ENCODE measurements around the gene MIOX. TPM values are rescaled to one million over a fixed set of nuclear protein-coding genes. Genes with fewer than 3 reads are reported as not detected.

The MIOX gene
- total RNA-seq, 1 experiment from 2014 or later = 0.39 TPM

DNA sequence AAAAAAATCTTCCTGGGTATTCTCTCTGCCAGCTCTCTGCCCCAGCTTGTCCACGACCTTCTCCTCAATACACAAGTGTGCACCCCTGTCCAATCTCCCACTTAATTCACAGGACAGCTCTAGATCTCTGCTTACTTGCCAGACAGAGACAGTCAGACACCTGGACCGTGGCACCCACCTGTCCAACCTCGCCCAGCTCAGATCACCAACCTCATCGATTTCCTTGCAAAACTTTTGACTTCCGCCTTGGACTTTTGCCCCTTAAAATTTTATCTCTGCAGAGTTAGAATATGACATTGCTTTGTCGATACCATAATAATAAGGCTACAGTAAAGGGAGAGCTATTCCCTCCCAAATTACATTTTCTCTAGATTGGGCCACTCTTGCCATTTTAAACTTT, 10.4 kb downstream of the MIOX start:
- no peak overlapping the region for H3K27ac ChIP-seq (ENCODE audit: low read depth, low read length)
- no peak overlapping the region for H3K9ac ChIP-seq (ENCODE audit: low read length)
- H3K27me3 ChIP-seq (ENCODE audit: insufficient read depth, low read length) = no peaks in the 10 kb centered on the region
- no peaks in the 10 kb centered on the region for H4K20me1 ChIP-seq (ENCODE audit: insufficient read depth)
- H3K9me3 ChIP-seq (ENCODE audit: control insufficient read depth in 1 of 2, insufficient read depth in 1 of 2, low read depth in 1 of 2, low read length in 2 of 2) = no peaks in the 10 kb centered on the region
- no peak overlapping the region for H2AFZ ChIP-seq (ENCODE audit: low read depth, low read length, poor library complexity, severe bottlenecking)
- H3K79me2 ChIP-seq (ENCODE audit: insufficient read depth, low read length) = no peaks in the 10 kb centered on the region
- ChIA-PET RAD21 (ENCODE audit: low non-redundant PET in 1 of 2, low total read pairs in 2 of 2, uncharacterized antibody in 2 of 2, unreplicated experiment in 2 of 2) (no interaction called here), POLR2A (no interaction called here), CTCF (interaction anchor here (1.0 to 2.5 kb wide), 5 partner anchors 24 to 221 kb away, joined by 3 to 9 read pairs (median 6); partner anchors contain the start of gene SCO2)
- TF ChIP-seq YY1 (IDR thresholded peaks at IDR 0.05; ENCODE audit: extremely low read depth, insufficient replicate concordance, low read depth, low read length) (no peak), ZNF274 (IDR thresholded peaks at IDR 0.05; ENCODE audit: low read depth, low read length) (no peak), EZH2phosphoT487 (IDR thresholded peaks at IDR 0.05; ENCODE audit: borderline replicate concordance) (no peak), POLR2A (IDR thresholded peaks at IDR 0.05; ENCODE audit: borderline replicate concordance, extremely low read depth, insufficient read depth, insufficient read length) (no peak), ZFX (IDR thresholded peaks at IDR 0.05) (no peak), SP1 (IDR thresholded peaks at IDR 0.05; ENCODE audit: low read depth) (no peak), CEBPB (IDR thresholded peaks at IDR 0.05; ENCODE audit: low read depth) (no peak), POLR2AphosphoS5 (IDR thresholded peaks at IDR 0.05; ENCODE audit: low read depth, low read length) (no peak), TCF7L2 (IDR thresholded peaks at IDR 0.05; ENCODE audit: borderline replicate concordance, extremely low read depth, insufficient read depth, insufficient read length) (no peak)
- no TSS peak for BruUV-seq (replicated peaks)
- intact Hi-C loops (cut with micrococcal nuclease) = loop anchor here (5.0 kb wide), 1 partner anchor 245 kb away; the partner anchor contains the start of gene HDAC10
- H3K36me3 ChIP-seq (ENCODE audit: control insufficient read depth in 1 of 2, insufficient read depth in 2 of 2, low read length in 2 of 2) = no peaks in the 10 kb centered on the region
- no peak overlapping the region for H3K4me3 ChIP-seq (replicated peaks in 1 of 2; ENCODE audit: low read depth in 1 of 2, low read length in 2 of 2)
- H3K4me1 ChIP-seq (ENCODE audit: control insufficient read depth in 1 of 2, insufficient read depth in 2 of 2, low read length in 2 of 2) = peaks cover 4 to 8% of the 10 kb centered on the region in 2 experiments; a peak in 3 of 4 replicates
- DNase-seq (ENCODE audit: low read depth, low spot score) (no peak), ATAC-seq (no peak)
- no peak overlapping the region for H3K4me2 ChIP-seq (ENCODE audit: low read length)
- no peaks in the 10 kb centered on the region for H3K9me2 ChIP-seq (ENCODE audit: insufficient read depth)

- H3K4me1 ChIP-seq (ENCODE audit: control insufficient read depth in 1 of 2, insufficient read depth in 2 of 2, low read length in 2 of 2) = peaks cover 4 to 8% of the 10 kb centered on the region in 2 experiments; a peak in 3 of 4 replicates
- no peak overlapping the region for H2AFZ ChIP-seq (ENCODE audit: low read depth, low read length, poor library complexity, severe bottlenecking)
- RAD21 ChIA-PET (ENCODE audit: low non-redundant PET in 1 of 2, low total read pairs in 2 of 2, uncharacterized antibody in 2 of 2, unreplicated experiment in 2 of 2) = no interaction called here
- H3K27ac ChIP-seq (ENCODE audit: low read depth, low read length) = no peak overlapping the region
- DNase-seq (ENCODE audit: low read depth, low spot score) (peak; percentile 44), ATAC-seq (peak; percentile 91)
- BruUV-seq (replicated peaks) = no TSS peak
- no peaks in the 10 kb centered on the region for H3K36me3 ChIP-seq (ENCODE audit: control insufficient read depth in 1 of 2, insufficient read depth in 2 of 2, low read length in 2 of 2)
- H3K27me3 ChIP-seq (ENCODE audit: insufficient read depth, low read length) = no peaks in the 10 kb centered on the region
- H4K20me1 ChIP-seq (ENCODE audit: insufficient read depth) = no peaks in the 10 kb centered on the region
- no peaks in the 10 kb centered on the region for H3K79me2 ChIP-seq (ENCODE audit: insufficient read depth, low read length)
- CTCF ChIA-PET = interaction anchor here (0.8 to 2.5 kb wide), 10 partner anchors 9 to 257 kb away, joined by 3 to 10 read pairs (median 4); partner anchors contain the start of genes LMF2, NCAPH2 and SCO2
- intact Hi-C loops (cut with micrococcal nuclease) = loop anchor here (5.0 kb wide), 1 partner anchor 246 kb away; the partner anchor contains the start of gene HDAC10
- TF ChIP-seq CTCF (IDR thresholded peaks at IDR 0.05 in 2 of 3, conservative IDR thresholded peaks at IDR 0.05 in 1 of 3; ENCODE audit: borderline replicate concordance in 1 of 3, insufficient read depth in 1 of 3, low read depth in 2 of 3, low read length in 2 of 3) (peak; percentile 68 to 77 (median 76)), REST (IDR thresholded peaks at IDR 0.05; ENCODE audit: low read depth) (no peak), RAD21 (IDR thresholded peaks at IDR 0.05; ENCODE audit: low read depth) (peak; percentile 82)
- H3K4me3 ChIP-seq (replicated peaks in 1 of 2; ENCODE audit: low read depth in 1 of 2, low read length in 2 of 2) = peak overlapping the region in 1 of 2 experiments; percentile 9; a peak in 1 of 4 replicates
- H3K9me2 ChIP-seq (ENCODE audit: insufficient read depth) = no peaks in the 10 kb centered on the region
- no peaks in the 10 kb centered on the region for H3K9me3 ChIP-seq (ENCODE audit: control insufficient read depth in 1 of 2, insufficient read depth in 1 of 2, low read depth in 1 of 2, low read length in 2 of 2)
- H3K9ac ChIP-seq (ENCODE audit: low read length) = no peak overlapping the region
- peak overlapping the region; percentile 59 for H3K4me2 ChIP-seq (ENCODE audit: low read length)
- POLR2A ChIA-PET = no interaction called here
These were observed 11.7 kb downstream of the MIOX start for GRCh38 chr22:50498322-50498890.
